Upper lobe of right lung (tissue), 1 donor: ENCODE data around the gene TASOR. TPM values are rescaled to one million over a fixed set of nuclear protein-coding genes. Genes with fewer than 3 reads are reported as not detected.

ENCODE experiments used
- ATAC-seq: fragments of 200-7000 bp; cut with Tn5 transposase; one replicate; pipeline ENCODE4 v1.9.1; 2020; ENCODE audit warnings: mild to moderate bottlenecking, moderate library complexity
- DNase-seq: peaks from one replicate; pipeline ENCODE4 v3.0.0-alpha.2; 2020
- H3K27ac ChIP-seq: fragments of 200-600 bp; one replicate; pipeline ENCODE4 v1.8.0; 2022
- H3K27me3 ChIP-seq: fragments of 200-600 bp; one replicate; pipeline ENCODE4 v1.8.0; 2022; ENCODE audit warnings: mild to moderate bottlenecking
- H3K36me3 ChIP-seq: fragments of 200-600 bp; one replicate; pipeline ENCODE4 v1.8.0; 2022
- H3K4me1 ChIP-seq: fragments of 200-600 bp; one replicate; pipeline ENCODE4 v1.8.0; 2022
- H3K4me3 ChIP-seq: fragments of 200-600 bp; one replicate; pipeline ENCODE4 v1.8.0; 2022; ENCODE audit warnings: mild to moderate bottlenecking
- H3K9me3 ChIP-seq: fragments of 200-600 bp; one replicate; pipeline ENCODE4 v1.8.0; 2022
- intact Hi-C: fragments of 100-400 bp; cut with DNase I; formaldehyde crosslinking; loops from one replicate; pipeline ENCODE4 v1.11.0; 2022
- total RNA-seq: library from RNA; stranded (reverse); fragmentation: NEBNext Ultra II Directional; extraction: Animal tissue kit (Norgen Biotek cat#: 25700); gene quantifications from one replicate; pipeline ENCODE4 v1.2.1, GENCODE V29; 2021
- TF ChIP-seq, protein P1 (sequence below): fragments of 200-600 bp; IDR thresholded peaks from one replicate; pipeline ENCODE4 v1.8.0; 2022; ENCODE audit warnings: antibody characterized with exemption
- donor health status: DM: no; HTN: yes; CAD: no; lungs with severe emphysema.

TASOR gene
- total RNA-seq, 1 donor from 2014 or later: 61.7 TPM

DNA sequence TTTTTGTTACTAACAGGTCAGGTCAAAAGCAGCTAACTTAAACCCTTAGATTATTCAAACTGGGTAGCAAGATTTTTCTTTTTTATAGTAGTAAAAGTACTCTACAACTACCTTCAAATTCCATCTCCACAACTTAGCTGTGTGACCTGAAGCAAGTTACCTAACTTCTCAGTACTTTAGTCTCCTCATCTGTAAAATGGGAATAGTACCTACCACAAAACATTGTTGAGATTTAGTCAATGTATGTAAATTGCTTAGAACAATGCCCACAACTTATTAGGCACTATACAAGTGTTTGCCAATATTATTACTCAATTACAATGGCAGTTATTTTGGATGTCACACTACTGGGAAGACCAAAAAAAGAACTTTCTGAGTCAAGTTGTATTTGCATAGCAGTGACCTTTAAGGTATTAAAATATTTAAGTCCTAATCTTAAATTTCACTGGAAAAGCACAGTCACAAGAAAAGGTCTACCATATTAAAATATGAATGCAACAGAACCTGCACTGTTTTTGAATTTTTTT lies 2.9 kb downstream of the TASOR start:
- no peaks in the 10 kb centered on the region for H3K9me3 ChIP-seq
- no peak overlapping the region for H3K4me3 ChIP-seq
- no peaks in the 10 kb centered on the region for H3K27me3 ChIP-seq
- TF ChIP-seq, protein P1, sequence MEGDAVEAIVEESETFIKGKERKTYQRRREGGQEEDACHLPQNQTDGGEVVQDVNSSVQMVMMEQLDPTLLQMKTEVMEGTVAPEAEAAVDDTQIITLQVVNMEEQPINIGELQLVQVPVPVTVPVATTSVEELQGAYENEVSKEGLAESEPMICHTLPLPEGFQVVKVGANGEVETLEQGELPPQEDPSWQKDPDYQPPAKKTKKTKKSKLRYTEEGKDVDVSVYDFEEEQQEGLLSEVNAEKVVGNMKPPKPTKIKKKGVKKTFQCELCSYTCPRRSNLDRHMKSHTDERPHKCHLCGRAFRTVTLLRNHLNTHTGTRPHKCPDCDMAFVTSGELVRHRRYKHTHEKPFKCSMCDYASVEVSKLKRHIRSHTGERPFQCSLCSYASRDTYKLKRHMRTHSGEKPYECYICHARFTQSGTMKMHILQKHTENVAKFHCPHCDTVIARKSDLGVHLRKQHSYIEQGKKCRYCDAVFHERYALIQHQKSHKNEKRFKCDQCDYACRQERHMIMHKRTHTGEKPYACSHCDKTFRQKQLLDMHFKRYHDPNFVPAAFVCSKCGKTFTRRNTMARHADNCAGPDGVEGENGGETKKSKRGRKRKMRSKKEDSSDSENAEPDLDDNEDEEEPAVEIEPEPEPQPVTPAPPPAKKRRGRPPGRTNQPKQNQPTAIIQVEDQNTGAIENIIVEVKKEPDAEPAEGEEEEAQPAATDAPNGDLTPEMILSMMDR: no peak
- intact Hi-C loops: no loop called here
- peaks cover 37% of the 10 kb centered on the region for H3K4me1 ChIP-seq
- ATAC-seq (no peak), DNase-seq (no peak)
- no peak overlapping the region for H3K27ac ChIP-seq
- no peaks in the 10 kb centered on the region for H3K36me3 ChIP-seq

DNA sequence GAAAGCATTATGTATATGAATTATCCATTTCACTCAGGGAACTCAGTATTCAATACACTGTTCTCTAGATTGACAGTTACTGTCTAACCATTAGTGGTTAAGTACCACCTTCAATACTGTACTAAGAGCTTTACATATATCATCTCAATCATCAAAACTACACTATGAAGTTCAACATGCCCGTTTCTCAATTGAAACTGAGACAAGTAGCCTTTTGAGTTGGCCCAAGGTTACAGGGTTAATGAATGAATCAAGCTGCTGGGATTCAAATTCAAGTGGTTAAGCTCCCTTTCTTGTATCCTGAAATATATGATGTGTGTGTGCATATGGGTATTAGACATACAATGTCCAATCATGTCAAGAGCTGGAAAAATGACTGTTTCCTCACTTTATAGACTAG lies 5.8 kb downstream of the TASOR start:
- TF ChIP-seq, protein P1: no peak

DNA sequence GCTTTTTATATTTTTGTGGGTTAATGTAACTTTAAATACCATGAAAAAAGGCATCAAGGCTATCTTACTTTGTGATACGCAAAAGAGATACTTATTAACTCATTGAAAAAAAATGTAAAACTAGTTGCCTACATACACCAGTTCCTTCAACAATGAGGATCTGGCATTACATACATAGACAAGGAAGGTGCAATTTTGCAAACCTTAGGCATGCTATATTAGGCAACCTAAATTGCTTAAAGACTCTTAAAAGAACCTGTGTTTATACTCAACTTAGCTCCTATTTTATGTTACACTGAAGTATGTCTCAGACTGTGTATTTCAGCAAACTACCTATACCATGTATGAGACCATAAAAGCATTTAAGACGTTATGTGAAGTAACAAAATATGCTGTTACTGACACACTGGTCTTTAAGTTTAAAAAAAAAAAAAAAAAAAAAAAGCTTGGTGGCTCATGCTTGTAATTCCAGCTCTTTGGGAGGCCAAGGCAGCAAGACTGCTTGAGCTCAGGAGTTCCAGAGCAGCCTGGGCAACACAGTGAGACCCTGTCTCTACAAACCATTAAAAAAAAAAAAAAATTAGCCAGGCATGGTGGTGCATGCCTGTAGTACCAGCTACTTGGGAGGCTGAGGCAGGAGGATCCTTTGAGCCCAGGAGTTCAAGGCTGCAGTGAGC lies 9.1 kb downstream of the TASOR start:
- no peak for DNase-seq
- Histone ChIP-seq H3K27ac (no peak overlapping the region), H3K36me3 (peaks cover 48% of the 10 kb centered on the region), H3K4me1 (peaks cover 9% of the 10 kb centered on the region), H3K27me3 (no peaks in the 10 kb centered on the region), H3K9me3 (no peaks in the 10 kb centered on the region), H3K4me3 (no peak overlapping the region)
- intact Hi-C loops: no loop called here
- TF ChIP-seq, protein P1: no peak
- no peak for ATAC-seq

More for the DNA sequence above, 5.8 kb downstream of the TASOR start:
- Histone ChIP-seq H3K4me1 (peaks cover 32% of the 10 kb centered on the region), H3K27ac (no peak overlapping the region), H3K4me3 (no peak overlapping the region), H3K9me3 (no peaks in the 10 kb centered on the region), H3K27me3 (no peaks in the 10 kb centered on the region), H3K36me3 (peaks cover 15% of the 10 kb centered on the region)
- intact Hi-C loops: no loop called here
- no peak for ATAC-seq
- DNase-seq: no peak

DNA sequence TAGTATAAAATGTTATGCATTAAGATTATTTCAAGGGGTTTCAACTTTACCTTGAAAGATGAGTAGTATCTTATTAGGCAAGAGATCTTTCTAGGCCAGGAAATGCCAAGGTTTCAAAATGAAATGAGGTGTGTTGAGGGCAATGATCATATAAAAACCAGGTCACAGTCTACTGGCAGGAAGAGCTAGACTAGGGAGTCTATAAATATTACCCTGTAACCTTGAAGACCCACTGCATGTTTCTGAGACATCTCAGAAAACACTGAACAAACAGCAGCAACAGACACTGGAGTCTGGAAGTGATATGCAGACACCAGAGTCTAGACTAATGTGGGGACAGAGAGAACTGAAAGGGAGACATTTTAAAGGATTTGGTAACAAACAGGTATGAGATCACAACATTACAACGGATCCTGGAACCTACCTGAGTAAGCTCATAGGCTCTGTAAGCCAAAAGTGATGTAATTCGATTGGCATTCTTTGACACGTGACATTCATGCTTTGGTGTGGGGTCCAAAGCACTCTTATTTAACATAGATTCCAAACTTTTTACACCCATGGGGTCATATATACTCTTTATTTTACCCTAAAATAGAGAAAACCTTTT lies 15.0 kb downstream of the TASOR start:
- Histone ChIP-seq H3K27me3 (no peaks in the 10 kb centered on the region), H3K4me1 (no peaks in the 10 kb centered on the region), H3K36me3 (peaks cover 100% of the 10 kb centered on the region), H3K9me3 (no peaks in the 10 kb centered on the region), H3K4me3 (no peak overlapping the region), H3K27ac (no peak overlapping the region)
- ATAC-seq (no peak), DNase-seq (no peak)
- TF ChIP-seq, protein P1: no peak
- intact Hi-C loops: no loop called here

DNA sequence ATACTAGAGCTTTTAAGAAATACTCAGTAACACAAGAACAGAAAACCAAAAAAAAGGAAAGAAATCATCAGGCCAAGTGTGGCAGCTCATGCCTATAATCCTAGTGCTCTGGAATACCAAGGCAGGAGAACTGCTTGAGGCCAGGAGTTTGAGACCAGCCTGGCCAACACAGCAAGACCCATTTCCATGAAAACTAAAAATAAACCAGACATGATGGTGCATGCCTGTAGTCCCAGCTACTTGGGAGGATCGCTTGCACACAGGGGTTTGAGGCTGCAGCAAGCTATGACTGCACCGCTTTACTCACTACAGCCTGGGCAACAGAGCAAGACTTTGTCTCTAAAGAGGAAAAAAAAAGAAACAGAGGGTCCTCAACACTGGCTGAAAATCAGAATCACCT lies 18.2 kb downstream of the TASOR start:
- Histone ChIP-seq H3K4me3 (no peak overlapping the region), H3K4me1 (no peaks in the 10 kb centered on the region), H3K27ac (no peak overlapping the region), H3K9me3 (no peaks in the 10 kb centered on the region), H3K36me3 (peaks cover 100% of the 10 kb centered on the region), H3K27me3 (no peaks in the 10 kb centered on the region)
- TF ChIP-seq, protein P1: no peak
- DNase-seq (no peak), ATAC-seq (no peak)
- intact Hi-C loops: no loop called here
